MM.1S (cell line): ENCODE measurements around the gene SMCHD1.

ENCODE experiments used
- DNase-seq: peaks from one replicate; pipeline ENCODE4 v3.0.0-alpha.2; 2015
- H2AFZ ChIP-seq: fragments of 300-600 bp; sonication (generic); 2 replicates; pipeline ENCODE4 v1.6.0; 2016; ENCODE audit warnings: antibody characterized with exemption, low read length
- H3F3A ChIP-seq: fragments of 300-600 bp; sonication (generic); 2 replicates; pipeline ENCODE4 v1.6.1; 2016; ENCODE audit warnings: mild to moderate bottlenecking, antibody characterized with exemption, low read length, moderate library complexity, mixed read lengths; ENCODE audit not compliant: insufficient read depth
- H3K27ac ChIP-seq: fragments of 300-600 bp; sonication (generic); 2 replicates; pipeline ENCODE4 v1.5.1; 2016; ENCODE audit warnings: mild to moderate bottlenecking, low read length
- H3K27me3 ChIP-seq: fragments of 300-600 bp; sonication (generic); replicated peaks from 2 replicates; pipeline ENCODE4 v1.6.0; 2016; ENCODE audit warnings: low read length; ENCODE audit not compliant: insufficient read depth
- H3K36me3 ChIP-seq: fragments of 300-600 bp; sonication (generic); replicated peaks from 2 replicates; pipeline ENCODE4 v1.6.1; 2016; ENCODE audit warnings: mild to moderate bottlenecking, low read length, mixed read lengths; ENCODE audit not compliant: insufficient read depth
- H3K4me1 ChIP-seq: fragments of 300-600 bp; sonication (generic); 2 replicates; pipeline ENCODE4 v1.6.1; 2016; ENCODE audit warnings: low read length, mixed read lengths
- H3K4me2 ChIP-seq: fragments of 300-600 bp; sonication (generic); 2 replicates; pipeline ENCODE4 v1.6.0; 2016; ENCODE audit warnings: low read depth, low read length
- H3K4me3 ChIP-seq: fragments of 300-600 bp; sonication (generic); 2 replicates; pipeline ENCODE4 v1.5.1; 2016; ENCODE audit warnings: low read length, mixed read lengths
- H3K79me2 ChIP-seq: fragments of 300-600 bp; sonication (generic); 2 replicates; pipeline ENCODE4 v1.6.1; 2016; ENCODE audit warnings: mixed run types, low read length, mixed read lengths
- H3K9ac ChIP-seq: fragments of 300-600 bp; sonication (generic); 2 replicates; pipeline ENCODE4 v1.6.1; 2016; ENCODE audit warnings: low read length, mixed read lengths
- H3K9me2 ChIP-seq: fragments of 300-600 bp; sonication (generic); replicated peaks from 2 replicates; pipeline ENCODE4 v1.6.1; 2016; ENCODE audit warnings: mild to moderate bottlenecking, low read length, mixed read lengths; ENCODE audit not compliant: insufficient read depth
- H3K9me3 ChIP-seq: fragments of 300-600 bp; sonication (generic); replicated peaks from 2 replicates; pipeline ENCODE4 v1.6.1; 2016; ENCODE audit warnings: mild to moderate bottlenecking, low read length, mixed read lengths; ENCODE audit not compliant: insufficient read depth
- H4K20me1 ChIP-seq: fragments of 300-600 bp; sonication (generic); 2 replicates; pipeline ENCODE4 v1.6.1; 2016; ENCODE audit warnings: mild to moderate bottlenecking, low read length, moderate library complexity, mixed read lengths; ENCODE audit not compliant: insufficient read depth
- CTCF ChIP-seq: fragments of 300-600 bp; sonication (generic); IDR thresholded peaks from 2 replicates; pipeline ENCODE4 v1.5.1; 2016; ENCODE audit warnings: antibody characterized with exemption, low read length, mixed read lengths
- EZH2 ChIP-seq: fragments of 300-600 bp; sonication (generic); optimal IDR thresholded peaks from 2 replicates; pipeline ENCODE3; 2017; ENCODE audit warnings: low read depth, mild to moderate bottlenecking, antibody characterized with exemption, low read length, mixed read lengths
- EZH2phosphoT487 ChIP-seq: fragments of 300-600 bp; sonication (generic); IDR thresholded peaks from 2 replicates; pipeline ENCODE4 v1.6.1; 2018; ENCODE audit warnings: antibody characterized with exemption, low read length

SMCHD1 gene

DNA sequence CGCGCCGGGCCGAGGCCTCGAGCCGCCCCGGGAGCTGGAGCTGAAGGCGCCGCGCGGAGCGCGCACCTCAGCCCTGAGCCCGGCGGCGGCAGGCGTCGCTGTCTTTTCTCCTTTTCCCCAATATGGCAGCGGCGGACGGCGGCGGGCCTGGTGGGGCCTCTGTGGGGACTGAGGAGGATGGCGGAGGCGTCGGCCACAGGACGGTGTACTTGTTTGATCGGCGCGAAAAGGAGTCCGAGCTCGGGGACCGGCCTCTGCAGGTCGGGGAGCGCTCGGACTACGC lies 369 bp downstream of the SMCHD1 start:
- Histone ChIP-seq H3K27ac (peak overlapping the region; percentile 88), H3K9me2 (no peaks in the 10 kb centered on the region), H3K79me2 (peaks cover 51% of the 10 kb centered on the region), H3K4me2 (peak overlapping the region; percentile 77; the same call in 1 of the 2 replicates), H2AFZ (peak overlapping the region; percentile 50), H3K9ac (peak overlapping the region; percentile 91), H3K4me3 (peak overlapping the region; percentile 86), H3K27me3 (no peaks in the 10 kb centered on the region), H4K20me1 (peaks cover 11% of the 10 kb centered on the region; the same call in 1 of the 2 replicates), H3K9me3 (no peaks in the 10 kb centered on the region), H3K4me1 (peaks cover 11% of the 10 kb centered on the region; the same call in 1 of the 2 replicates), H3K36me3 (no peaks in the 10 kb centered on the region; the same call in 1 of the 2 replicates), H3F3A (peaks cover 10% of the 10 kb centered on the region)
- TF ChIP-seq EZH2 (no peak), CTCF (no peak)
- no peak for DNase-seq

- Histone ChIP-seq H3K27ac (peak overlapping the region; percentile 88), H3K9me2 (no peaks in the 10 kb centered on the region), H3K4me1 (peaks cover 11% of the 10 kb centered on the region; the same call in 1 of the 2 replicates), H3K4me3 (peak overlapping the region; percentile 86), H2AFZ (peak overlapping the region; percentile 50), H3K9me3 (no peaks in the 10 kb centered on the region), H4K20me1 (peaks cover 12% of the 10 kb centered on the region; the same call in 1 of the 2 replicates), H3K4me2 (peak overlapping the region; percentile 77), H3K27me3 (no peaks in the 10 kb centered on the region), H3F3A (peaks cover 10% of the 10 kb centered on the region), H3K36me3 (no peaks in the 10 kb centered on the region; the same call in 1 of the 2 replicates), H3K9ac (peak overlapping the region; percentile 91), H3K79me2 (peaks cover 56% of the 10 kb centered on the region)
- DNase-seq, result peak; percentile 45
- TF ChIP-seq EZH2phosphoT487, result no peak
- TF ChIP-seq EZH2, result no peak
- TF ChIP-seq CTCF, result no peak
These were observed 883 bp downstream of the SMCHD1 start for GRCh38 chr18:2656237-2656980.

DNA sequence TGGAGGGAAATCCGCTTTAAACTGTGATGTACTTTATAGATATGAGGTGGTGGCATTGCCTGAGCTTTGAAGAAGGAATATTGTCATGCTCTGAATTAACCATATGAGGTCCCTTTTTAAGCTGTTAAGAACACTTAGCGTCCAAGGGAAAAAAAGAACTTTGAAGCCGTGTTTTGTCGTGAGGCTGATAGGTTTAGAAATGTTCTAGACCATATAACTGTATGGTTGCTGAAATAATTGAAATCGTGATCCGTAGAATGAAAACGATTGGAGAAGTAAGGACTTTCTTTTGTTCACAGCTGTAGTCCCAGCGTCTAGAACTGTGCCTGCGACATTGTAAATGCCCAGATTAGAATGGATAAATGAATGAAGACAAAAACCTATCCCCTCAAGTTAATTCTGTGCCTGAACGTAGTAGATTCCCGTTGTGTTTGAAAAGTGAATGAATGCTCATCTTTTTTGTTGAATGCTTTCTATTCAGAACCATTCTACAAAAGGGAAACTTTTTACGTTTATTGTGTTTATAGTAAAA lies 1.5 kb downstream of the SMCHD1 start:
- H3K36me3 ChIP-seq, result no peaks in the 10 kb centered on the region; the same call in 1 of the 2 replicates
- H3K4me1 ChIP-seq, result peaks cover 11% of the 10 kb centered on the region; the same call in 1 of the 2 replicates
- H3K9me2 ChIP-seq, result no peaks in the 10 kb centered on the region
- H3K27ac ChIP-seq, result peak overlapping the region; percentile 88; the same call in 1 of the 2 replicates
- peak overlapping the region; percentile 91 for H3K9ac ChIP-seq
- H3K9me3 ChIP-seq, result no peaks in the 10 kb centered on the region
- DNase-seq, result peak; percentile 27
- H3K4me3 ChIP-seq, result peak overlapping the region; percentile 86
- no peaks in the 10 kb centered on the region for H3K27me3 ChIP-seq
- H2AFZ ChIP-seq, result no peak overlapping the region
- peaks cover 60% of the 10 kb centered on the region for H3K79me2 ChIP-seq
- H3K4me2 ChIP-seq, result peak overlapping the region; percentile 77
- peaks cover 15% of the 10 kb centered on the region; the same call in 1 of the 2 replicates for H4K20me1 ChIP-seq
- no peak for TF ChIP-seq CTCF
- no peak for TF ChIP-seq EZH2
- no peak for TF ChIP-seq EZH2phosphoT487
- peaks cover 10% of the 10 kb centered on the region for H3F3A ChIP-seq
